AG09309 (cell line): ENCODE measurements around the gene TCEANC2.

ENCODE experiments used
- DNase-seq: peaks from one replicate; pipeline ENCODE4 v3.0.0-alpha.2; 2010; ENCODE audit warnings: low read depth
- H3K4me3 ChIP-seq: 2 replicates; pipeline ENCODE4 v1.5.1; 2011; ENCODE audit warnings: mild to moderate bottlenecking, low read depth, low read length, moderate library complexity; ENCODE audit not compliant: control insufficient read depth
- CTCF ChIP-seq: IDR thresholded peaks from 2 replicates; pipeline ENCODE4 v1.5.1; 2011; ENCODE audit warnings: mild to moderate bottlenecking, low read depth, low read length, inconsistent platforms; ENCODE audit not compliant: insufficient read depth, control insufficient read depth; ENCODE audit errors: missing control alignments

Gene TCEANC2

GRCh38 chr1:54153535-54154439 is 100.4 kb downstream of the TCEANC2 start:
- no peak overlapping the region for H3K4me3 ChIP-seq
- peak; percentile 54 for DNase-seq
- no peak for TF ChIP-seq CTCF
